22Rv1 (cell line): Measurements from ENCODE around the gene SRR.

Experiments used
- ZFX ChIP-seq: fragments of 450-650 bp; IDR thresholded peaks from 2 replicates; pipeline ENCODE4 v1.6.1; 2017; ENCODE audit warnings: antibody characterized with exemption, borderline replicate concordance
- TF ChIP-seq, protein P1 (sequence below): fragments of 450-650 bp; IDR thresholded peaks from 2 replicates; pipeline ENCODE4 v1.5.1; 2017; ENCODE audit warnings: mild to moderate bottlenecking

DNA sequence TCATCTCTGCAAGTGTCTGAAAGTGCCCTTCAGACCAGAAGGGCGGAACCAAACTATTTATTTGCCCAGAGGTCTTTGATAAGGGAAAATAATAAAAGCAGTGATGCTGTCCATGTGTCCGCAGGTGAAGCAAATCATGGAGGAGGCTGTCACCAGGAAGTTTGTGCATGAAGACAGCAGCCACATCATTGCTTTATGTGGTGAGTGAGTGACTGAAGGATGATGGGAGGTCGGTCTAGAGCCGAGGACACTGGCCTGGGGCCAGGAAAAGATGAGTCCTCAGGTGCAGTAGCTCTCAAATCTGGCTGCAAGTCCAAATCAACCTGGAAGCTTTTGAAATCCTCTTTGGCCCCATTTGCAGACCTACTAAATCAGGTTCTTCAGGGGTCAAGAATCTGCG lies 39.7 kb downstream of the SRR start:
- TF ChIP-seq, protein P1, sequence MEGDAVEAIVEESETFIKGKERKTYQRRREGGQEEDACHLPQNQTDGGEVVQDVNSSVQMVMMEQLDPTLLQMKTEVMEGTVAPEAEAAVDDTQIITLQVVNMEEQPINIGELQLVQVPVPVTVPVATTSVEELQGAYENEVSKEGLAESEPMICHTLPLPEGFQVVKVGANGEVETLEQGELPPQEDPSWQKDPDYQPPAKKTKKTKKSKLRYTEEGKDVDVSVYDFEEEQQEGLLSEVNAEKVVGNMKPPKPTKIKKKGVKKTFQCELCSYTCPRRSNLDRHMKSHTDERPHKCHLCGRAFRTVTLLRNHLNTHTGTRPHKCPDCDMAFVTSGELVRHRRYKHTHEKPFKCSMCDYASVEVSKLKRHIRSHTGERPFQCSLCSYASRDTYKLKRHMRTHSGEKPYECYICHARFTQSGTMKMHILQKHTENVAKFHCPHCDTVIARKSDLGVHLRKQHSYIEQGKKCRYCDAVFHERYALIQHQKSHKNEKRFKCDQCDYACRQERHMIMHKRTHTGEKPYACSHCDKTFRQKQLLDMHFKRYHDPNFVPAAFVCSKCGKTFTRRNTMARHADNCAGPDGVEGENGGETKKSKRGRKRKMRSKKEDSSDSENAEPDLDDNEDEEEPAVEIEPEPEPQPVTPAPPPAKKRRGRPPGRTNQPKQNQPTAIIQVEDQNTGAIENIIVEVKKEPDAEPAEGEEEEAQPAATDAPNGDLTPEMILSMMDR = no peak
- TF ChIP-seq ZFX = no peak
